IPS-NIHi7 (cell line): ENCODE measurements around the gene ENHO.

Experiments
- DNase-seq: peaks from one replicate; pipeline ENCODE4 v3.0.0; 2012; ENCODE audit warnings: mixed read lengths; ENCODE audit errors: extremely low spot score

The ENHO gene

DNA sequence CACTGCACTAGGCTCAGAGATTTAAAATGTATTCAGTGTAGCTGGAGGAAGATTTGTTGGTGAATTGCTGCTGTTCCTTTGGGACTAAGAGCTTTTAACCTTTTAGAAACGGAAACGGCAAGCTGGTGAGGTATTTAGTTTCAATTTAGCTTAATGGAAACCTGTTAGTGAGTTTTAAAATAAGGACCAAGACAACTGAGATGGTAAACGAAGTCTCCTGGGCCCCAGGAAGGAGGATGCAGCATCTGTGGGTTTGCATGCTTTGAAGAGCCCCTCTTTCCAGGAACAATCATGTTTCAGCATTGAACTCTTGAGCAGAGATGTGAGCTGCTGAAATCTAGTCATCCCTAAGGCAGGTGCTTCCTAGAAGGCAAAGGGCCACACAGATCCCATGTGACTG is 47.7 kb downstream of the ENHO start:
- DNase-seq: no peak
